ENCODE measurements around the gene RNU1-2.
"Not testable (repeated sequence)": the region's sequence is repeated elsewhere in the genome, so short reads cannot be mapped to it uniquely, and the experiment has no call there.

RNU1-2 gene

DNA sequence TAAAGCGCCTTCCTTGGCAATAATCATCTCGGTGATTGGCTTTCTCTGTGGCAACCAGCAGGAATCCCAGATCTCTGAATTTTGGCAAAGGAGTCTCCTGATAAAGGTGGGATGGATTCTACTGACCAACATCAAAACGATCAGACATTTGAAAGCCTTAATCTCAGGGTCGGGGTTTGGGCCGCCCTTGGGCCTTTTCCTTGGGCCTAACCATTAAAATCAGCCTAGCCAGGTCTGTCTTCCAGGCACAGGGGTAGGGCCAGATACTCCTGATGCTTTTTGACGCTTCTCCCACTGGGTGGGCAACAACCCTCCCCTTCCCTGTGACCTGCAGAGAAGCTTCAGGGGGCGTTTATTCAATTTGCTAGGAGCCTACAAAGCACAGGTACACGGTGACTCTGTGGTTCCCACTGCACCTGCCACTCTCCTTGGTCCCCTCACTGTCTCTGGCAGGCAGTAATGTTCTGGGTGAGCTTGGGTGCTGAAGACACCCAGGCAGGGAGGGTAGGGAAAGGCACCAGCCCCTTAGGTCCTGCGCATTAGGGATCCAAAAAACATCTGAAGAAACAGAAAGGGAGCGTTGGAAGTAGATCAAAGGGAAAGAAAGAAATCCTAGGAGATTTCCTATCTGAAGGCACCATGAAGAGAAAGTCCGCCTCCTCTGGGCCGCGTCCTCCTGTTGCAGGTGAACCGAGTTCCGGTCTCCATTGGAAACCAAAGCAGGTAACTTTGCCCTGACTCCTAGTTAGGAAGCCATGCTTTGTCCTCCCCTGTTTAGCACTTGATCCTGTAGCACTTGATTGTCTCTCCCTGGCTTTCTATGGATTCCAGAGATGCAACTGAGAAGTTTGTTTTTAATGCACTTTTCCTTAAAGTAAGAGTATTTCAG lies 12.3 kb downstream of the RNU1-2 start:
- no peak for DNase-seq (ENCODE audit: low read depth in 2 of 2)

DNA sequence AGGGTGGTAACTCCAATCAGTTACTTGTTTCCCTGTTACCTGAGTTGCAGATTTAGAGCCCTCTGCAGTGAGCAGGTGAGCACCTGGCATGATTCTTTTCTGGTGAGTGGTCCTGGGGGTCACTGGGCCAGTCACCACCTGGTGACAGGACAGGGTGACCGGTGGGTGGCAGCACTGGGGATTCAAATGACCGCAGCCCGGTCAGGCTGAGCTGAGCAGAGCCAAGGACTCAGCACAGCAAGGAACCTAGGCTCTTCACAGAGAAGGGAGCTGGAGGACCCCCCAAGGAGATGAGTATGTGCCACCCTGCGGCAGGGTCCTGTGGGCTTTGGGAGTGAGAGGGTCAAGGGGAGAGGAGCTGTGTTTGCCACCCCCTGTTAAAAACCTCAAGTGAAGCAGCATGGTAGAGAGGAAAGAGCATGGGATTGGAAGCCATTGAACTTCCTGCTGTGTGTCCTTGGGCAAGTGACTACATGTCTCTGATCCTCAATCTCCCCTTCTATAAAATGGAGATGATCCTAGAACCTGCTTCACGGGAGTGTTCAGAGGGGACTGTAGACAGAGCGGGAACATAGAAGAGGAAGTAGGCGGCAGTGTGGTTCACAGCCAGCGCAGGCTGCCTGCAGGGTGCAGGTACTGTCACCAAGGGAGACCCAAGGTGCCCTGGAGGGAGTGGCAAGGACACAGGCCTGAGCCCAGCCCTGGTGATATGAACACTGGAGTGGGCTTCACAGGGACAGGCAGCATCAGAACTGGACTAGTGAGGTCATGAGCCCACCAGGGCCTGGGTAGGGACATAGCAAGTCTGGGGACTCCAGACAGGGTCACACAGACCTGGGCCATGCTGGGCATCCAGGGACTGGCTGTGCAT lies 16.3 kb downstream of the RNU1-2 start:
- not testable (repeated sequence) for DNase-seq (ENCODE audit: low read depth in 2 of 2)

DNA sequence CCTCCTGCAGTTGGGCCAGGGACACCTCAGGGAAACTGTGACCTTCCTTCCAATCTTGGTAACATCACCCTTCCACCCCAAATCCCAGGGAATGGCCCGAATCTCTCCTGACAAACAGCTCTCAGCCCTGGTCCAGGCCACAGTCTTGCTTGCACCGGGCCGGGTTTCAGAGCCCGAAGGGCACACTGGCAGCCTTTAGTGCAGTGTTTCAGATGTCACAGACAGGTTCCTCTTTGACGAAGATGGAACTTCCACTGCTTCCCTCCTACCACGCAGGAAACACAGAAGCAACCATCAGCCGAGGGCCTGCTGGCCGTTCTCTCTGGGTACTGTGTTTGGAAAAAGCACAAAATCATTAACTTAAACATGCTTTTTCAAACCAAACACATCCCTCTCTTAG lies 17.0 kb downstream of the RNU1-2 start:
- DNase-seq (ENCODE audit: low read depth in 2 of 2) = not testable (repeated sequence)

DNA sequence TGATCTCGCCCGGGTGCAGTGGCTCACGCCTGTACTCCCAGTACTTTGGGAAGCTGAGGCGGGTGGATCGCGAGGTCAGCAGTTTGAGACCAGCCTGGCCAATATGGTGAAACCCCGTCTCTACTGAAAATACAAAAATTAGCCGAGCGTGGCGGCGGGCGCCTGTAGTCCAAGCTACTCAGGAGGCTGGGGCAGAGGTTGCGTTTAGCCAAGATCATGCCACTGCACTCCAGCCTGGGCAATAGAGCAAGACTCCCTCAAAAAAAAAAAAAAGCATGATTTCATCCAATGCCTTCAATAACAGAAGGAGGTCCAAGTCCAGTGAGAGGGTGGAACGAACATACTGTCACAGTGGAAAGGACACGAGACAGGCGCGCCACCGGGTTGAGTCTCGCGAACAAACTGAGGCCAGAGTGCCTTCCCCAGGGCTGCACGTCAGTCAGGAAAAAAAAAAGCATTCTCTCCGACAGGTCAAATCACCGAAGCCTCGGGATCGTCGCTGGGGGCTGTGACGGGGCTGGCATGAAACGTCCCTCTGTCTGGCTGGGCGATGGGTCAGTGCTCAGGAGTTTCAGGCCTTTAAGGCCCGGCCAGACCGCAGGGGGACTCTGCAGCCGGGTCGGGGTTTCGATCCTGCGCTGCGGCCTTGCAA lies 17.5 kb downstream of the RNU1-2 start:
- DNase-seq (ENCODE audit: low read depth in 2 of 2) = no peak

DNA sequence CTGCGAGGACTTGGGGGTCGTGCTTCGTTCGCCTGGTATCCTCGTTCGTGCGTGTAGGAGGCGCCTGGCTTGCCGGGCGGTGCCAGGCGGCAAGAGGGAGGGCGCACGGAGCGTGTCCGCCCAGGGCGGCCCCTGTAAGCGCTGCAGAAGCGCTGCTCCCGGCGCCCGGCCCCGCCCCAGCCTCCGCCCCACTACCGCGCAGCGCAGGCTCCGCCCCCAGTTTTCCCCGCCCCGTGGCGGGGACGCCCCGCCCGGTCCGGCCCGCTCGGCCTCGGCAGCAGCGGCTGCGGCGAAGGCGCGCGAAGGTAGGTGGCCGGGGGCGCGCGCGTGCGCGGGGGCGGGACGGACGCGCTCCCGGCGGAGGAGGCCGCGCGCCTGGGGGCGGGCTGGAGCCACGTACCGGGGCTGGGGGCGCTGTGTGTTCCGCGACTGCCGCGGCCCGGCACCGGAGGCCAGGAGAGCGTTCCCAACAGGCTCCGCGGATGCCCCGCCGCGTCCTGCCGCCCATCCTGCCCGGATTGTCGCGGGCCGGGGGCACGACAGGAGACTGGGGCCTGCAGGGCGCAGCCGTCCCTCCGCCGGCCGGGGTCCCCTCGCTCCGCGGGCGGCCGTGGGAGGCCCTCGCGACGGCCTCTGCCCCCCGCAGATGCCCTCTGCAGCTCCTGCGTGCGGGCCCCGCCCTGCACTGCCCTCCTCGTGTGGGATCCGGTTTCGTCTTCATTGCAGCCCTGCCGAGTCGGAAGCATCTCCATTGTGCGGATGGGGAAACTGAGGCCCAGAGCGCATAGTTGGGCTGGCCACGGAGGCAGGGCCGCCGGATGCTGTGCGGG lies 18.3 kb downstream of the RNU1-2 start:
- DNase-seq (ENCODE audit: low read depth in 2 of 2) = peak; percentile 85 to 93

DNA sequence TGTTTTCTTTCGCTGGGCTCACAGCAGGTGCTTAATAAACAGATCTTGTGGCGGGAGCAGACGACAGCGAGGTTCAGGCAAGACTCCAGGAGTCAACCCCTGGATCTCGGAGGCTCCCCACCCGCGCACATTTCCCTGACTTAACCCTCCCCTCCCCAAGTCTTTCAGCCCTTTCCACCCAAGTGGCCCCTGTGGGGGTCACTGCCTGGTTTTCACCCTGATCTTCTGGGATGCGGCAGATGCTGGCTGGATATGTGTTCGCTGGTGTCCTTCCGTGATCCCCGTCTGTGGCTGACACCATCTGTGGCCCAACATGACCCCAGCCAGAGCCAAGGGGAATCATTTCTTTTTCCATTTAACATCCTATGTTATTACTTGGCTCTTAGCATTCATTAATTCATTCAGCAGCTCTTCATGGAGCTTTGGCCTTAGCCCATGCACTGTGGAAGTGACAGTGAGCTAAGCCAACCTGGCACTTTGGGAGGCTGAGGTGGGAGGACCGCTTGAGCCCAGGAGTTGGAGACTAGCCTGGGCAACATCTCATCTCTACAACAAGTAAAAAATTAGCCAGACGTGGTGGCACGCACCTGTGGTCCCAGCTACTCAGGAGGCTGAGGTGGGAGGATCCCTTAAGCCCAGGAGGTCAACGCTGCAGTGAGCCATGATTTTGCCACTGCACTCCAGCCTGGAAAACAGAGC lies 19.3 kb downstream of the RNU1-2 start:
- not testable (repeated sequence) for DNase-seq (ENCODE audit: low read depth in 2 of 2)

DNA sequence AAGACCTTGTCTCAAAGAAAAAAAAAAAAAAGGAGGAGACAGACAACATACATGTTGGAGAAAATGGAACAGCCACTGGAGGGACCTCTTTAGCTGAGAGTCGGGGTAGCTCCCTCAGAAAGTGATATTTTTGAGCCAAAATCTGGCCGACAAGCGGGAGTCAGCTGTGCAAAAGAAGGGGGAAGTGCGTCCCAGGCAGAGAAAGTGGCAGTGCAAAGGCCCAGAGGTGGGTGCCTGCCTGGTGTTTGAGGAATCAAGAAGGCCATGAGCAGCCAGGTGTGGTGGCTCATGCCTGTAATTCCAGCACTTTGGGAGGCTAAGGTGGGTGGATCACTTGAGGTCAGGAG lies 19.8 kb downstream of the RNU1-2 start:
- DNase-seq (ENCODE audit: low read depth in 2 of 2) = no peak

DNA sequence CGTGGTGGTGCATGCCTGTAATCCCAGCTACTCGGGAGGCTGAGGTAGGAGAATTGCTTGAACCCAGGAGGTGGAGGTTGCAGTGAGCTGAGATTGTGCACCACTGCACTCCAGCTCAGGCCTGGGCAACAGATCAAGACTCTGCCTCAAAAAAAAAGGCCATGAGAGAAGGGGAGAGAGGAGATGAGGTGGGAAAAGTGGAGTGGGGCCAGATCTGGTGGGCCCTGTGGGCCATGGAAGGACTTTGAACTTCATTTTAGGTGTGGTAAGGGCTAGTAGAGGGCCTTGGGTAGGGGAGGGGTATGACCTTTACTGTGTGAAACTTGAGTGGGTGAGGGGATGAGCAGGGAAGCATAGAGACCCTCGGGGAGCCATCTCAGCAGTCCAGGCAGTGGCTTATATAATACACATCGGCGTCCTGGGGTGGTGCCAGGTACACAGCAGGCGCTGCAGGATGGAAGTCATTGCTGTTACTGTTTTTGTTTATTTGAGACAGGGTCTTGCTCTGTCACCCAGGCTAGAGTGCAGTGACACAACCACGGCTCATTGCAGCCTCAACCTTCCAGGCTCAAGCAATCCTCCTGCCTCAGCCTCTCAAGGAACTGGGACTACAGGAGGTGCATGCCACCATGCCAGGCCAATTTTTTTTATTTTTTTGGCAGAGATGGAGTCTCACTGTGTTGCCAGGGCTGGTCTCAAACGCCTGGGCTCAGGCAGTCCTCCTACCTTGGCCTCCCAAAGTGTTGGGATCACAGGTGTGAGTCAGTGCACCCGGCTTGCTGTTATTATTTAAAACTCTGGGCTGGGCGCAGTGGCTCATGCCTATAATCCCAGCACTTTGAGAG lies 20.5 kb downstream of the RNU1-2 start:
- not testable (repeated sequence) for DNase-seq (ENCODE audit: low read depth in 2 of 2)

DNA sequence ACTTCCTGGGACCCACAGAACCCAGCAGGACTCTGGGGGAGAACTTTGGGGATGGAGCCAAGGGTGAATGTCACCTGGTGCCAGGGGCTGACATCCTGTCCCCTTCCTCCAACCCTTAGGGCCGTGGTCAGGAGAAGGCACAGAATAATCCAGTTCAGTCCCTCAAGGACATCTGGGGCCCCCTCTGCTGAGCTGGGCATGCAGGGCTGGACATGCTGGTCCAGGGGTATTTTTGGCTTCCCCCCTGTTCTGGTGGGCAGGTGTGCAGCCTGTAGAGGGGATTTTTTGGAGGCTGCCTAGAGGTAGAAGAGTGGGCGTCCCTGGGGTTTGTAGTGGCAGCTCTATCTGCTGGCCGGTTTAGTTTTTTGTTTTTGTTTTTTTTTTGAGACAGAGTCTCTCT lies 22.6 kb downstream of the RNU1-2 start:
- DNase-seq (ENCODE audit: low read depth in 2 of 2) = no peak

DNA sequence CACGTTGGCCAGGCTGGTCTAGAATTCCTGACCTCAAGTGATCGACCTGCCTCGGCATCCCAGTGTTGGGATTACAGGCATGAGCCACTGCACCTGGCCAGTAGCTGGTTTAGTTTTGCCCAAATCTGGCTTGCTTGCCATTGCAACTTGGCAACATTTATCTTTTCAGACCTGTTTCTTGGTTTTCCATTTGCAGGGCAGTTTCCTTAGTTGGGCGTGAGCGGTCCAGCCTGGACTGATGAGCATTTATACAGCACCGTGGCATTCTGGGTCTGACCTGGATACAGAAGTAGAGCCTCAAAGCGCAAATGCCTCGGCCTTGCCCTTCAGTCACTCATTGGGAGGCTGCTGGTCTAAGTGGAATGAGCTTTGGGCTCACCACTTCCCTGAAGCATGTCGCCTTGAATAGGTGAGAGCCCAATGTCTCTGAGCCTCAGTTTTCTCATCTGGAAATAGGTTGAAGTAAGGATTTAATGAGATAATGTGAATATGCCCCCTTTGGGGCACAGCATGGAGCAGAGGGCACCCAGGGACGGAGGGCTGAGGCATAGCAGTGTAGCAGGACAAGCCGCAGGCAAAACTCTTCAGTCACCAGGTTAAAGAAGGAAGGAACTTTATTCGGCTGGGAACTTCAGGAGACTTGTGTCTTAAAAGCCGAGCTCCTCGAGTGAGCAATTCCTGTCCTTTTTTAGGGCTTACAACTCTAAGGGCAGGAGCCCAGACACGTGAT lies 23.3 kb downstream of the RNU1-2 start:
- not testable (repeated sequence) for DNase-seq (ENCODE audit: low read depth in 2 of 2)

DNA sequence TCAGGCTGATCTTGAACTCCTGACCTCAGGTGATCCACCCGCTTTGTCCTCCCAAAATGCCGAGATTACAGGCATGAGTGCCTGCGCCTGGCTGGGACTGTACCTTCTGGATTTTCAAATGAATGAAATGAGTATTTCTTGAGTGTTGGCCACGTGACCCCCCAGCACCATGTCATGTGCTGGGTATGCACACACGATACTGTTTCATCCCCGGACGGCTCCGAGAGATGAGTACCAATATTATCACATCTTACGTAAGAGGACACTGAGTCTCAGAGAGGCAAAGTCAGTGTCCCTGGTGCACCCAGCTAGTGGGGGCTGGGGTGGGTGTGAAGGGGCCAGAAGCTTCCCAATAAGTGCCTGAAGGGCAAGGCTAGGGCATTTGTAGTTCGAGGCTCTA lies 25.2 kb downstream of the RNU1-2 start:
- DNase-seq (ENCODE audit: low read depth in 2 of 2) = no peak

DNA sequence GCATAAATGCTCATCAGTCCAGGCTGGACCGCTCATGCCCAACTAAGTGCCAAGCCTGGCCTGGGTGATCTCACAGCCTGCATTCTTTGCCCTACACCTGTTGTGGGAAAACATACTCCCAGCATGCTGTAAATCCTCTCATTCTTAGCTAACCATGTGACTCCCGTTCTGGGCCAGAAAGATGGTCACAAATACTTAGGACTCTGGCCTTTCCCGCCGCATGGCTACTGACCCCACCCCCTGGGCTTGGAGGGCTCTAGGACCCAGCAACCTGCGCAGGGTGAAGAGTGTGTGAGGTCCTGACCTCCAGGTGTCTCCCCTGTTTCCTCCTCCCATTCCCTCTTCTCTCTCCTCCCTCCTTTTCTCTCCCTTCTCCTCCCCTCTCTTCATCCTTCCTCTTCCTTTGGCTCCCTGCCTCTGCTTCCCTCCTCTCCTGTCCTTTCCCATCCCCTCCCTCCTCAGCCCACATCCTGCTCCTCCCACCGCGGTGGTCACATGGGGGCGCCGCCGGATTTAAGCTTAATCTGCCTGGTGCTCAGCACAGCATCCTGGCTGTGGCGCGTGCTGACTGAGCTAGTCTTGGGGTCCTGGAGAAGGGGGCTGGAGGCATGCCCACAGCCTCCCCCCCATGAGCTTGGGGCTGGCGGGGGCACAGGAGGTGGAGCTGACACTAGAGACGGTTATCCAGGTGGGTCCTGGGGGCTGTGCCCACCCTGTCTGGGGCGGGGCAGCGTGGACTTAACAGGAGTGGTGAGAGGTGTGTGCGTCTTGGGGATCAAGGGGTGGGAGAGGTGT lies 25.8 kb downstream of the RNU1-2 start, which contains the start of gene CROCC:
Gene CROCC (plus strand): TSS at position 541 of the 795 bp plus-strand sequence. CDS start 88 bp downstream, at position 629.
- DNase-seq (ENCODE audit: low read depth in 2 of 2) = peak in 1 of 2 donors; percentile 39

DNA sequence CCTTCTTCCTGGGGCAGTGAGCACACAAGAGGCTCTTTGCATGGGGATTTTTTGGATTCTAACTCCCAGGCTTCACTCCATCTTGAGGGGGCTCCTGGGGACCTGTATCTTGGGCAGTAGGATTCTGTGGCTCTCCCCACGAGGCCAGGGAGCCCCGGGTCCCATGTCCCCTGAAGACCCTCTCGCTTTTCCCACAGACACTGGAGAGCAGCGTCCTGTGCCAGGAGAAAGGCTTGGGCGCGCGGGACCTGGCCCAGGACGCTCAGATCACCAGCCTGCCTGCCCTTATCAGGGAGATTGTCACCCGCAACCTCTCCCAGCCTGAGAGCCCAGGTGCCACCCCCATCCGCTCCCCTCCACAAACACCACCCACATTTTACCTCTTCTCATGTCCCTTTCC lies 26.7 kb downstream of the RNU1-2 start:
- no peak for DNase-seq (ENCODE audit: low read depth in 2 of 2)

DNA sequence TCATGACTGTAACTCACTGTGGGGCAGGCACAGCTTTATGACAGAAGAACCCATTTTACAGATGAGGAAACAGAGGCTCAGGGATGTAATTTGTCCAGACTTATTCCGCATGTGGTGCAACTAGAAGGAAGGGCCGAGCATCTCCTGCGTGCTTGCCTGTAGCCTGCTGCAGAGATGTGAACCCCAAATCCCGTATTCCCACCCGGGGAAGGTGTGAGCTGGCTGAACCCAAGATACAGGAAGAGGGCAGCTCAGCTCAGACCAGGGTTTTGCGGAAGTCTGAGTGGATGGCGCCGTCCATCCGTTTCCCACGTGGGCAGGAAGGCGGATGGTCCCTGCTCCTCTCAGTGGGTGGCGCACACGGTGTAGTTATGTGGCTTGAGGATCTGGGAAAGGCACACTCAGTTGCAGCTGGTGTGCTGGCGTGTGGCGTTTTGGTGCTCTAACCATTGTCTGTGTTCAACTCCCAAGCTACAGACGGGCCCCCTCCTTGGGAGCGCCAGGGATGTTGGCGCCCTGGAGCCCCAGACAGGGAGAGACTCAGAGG lies 27.2 kb downstream of the RNU1-2 start:
- no peak for DNase-seq (ENCODE audit: low read depth in 2 of 2)

DNA sequence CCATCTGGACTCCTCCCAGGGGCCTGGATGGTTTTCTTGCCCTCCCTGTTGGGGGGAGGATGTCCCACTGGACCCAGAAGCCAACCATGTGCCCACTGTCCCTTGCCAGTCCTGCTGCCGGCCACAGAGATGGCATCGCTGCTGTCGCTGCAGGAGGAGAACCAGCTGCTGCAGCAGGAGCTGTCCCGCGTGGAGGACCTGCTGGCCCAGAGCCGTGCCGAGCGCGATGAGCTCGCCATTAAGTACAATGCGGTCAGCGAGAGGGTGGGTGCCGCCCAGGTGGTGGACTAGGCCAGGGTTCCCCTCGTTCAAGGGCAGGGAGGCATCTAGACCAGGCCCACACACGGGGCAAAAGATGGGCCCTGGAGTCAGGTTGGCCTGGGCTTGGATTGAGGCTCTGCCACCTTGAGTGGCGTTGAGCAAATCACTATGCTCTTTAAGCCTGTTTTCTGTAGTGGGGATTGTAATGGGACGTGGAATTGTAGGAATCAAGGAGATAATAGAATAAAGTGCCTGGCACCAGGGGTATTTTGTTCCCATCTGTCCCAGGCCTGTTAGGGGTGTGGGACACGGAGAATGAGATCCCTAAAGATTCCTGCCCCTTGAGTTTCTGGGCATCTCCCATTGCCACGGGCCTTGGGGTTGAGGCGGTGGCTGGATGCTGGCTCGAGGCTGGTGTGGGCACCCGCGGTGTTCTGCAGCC lies 28.6 kb downstream of the RNU1-2 start:
- no peak for DNase-seq (ENCODE audit: low read depth in 2 of 2)

DNA sequence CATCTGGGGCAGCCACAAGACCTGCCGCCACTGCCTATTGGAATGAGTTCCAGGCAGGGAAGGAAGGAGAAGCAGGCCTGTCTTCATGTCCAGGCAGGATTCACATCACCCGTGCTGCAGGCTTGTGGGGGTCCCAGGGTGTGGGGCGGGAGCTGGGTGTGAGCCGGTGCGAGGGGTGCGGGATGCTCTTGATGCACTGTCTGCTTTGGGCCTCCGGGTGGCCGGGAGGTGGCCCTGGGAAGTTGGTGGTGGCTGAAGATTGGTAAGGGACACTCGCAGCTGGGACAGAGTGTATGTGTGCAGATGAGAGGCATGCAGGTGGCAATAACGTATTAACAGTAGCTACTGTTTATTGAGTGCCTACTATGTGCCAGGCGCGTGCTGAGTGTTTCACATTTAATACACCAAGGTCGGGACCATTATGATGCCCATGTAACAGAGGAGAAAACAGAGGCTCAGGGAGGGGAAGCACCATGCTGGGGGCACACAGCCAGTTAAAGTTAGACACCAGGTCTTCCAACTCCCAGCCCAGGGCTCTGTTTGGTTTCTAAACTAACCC lies 29.2 kb downstream of the RNU1-2 start:
- no peak for DNase-seq (ENCODE audit: low read depth in 2 of 2)

All from stimulated activated CD4-positive, alpha-beta T cell treated with anti-CD3 and anti-CD28 coated beads, Interleukin-15, amount 100 ng/mL, for 48 hours (primary cell).